K562 (cell line): Measurements from ENCODE around the gene SUCNR1. TPM values are rescaled to one million over a fixed set of nuclear protein-coding genes. Genes with fewer than 3 reads are reported as not detected.

ENCODE experiments used
- CBFA2T2 ChIP-seq: fragments of 450-650 bp; conservative IDR thresholded peaks from 2 replicates; pipeline ENCODE4 v1.6.1; 2017; ENCODE audit warnings: mild to moderate bottlenecking
- CEBPZ ChIP-seq: fragments of 150-350 bp; IDR thresholded peaks from 2 replicates; pipeline ENCODE4 v1.6.1; 2014; ENCODE audit warnings: low read depth, mild to moderate bottlenecking, low read length, borderline replicate concordance
- DNMT1 ChIP-seq: fragments of 450-650 bp; IDR thresholded peaks from 2 replicates; pipeline ENCODE4 v1.6.1; 2016; ENCODE audit warnings: antibody characterized with exemption, mild to moderate bottlenecking
- ELK3 ChIP-seq: fragments of 450-650 bp; formaldehyde crosslinking; IDR thresholded peaks from 2 replicates; pipeline ENCODE4 v1.4.0; 2020; ENCODE audit warnings: mild to moderate bottlenecking
- HDGF ChIP-seq: fragments of 450-650 bp; IDR thresholded peaks from 2 replicates; pipeline ENCODE4 v1.6.1; 2016
- ILK ChIP-seq: fragments of 450-650 bp; IDR thresholded peaks from 2 replicates; pipeline ENCODE4 v1.6.1; 2016; ENCODE audit warnings: missing genetic modification characterization, low read depth, mild to moderate bottlenecking, missing compliant biosample characterization, moderate library complexity, borderline replicate concordance
- NCOA6 ChIP-seq: fragments of 450-650 bp; IDR thresholded peaks from 2 replicates; pipeline ENCODE4 v1.6.1; 2017; ENCODE audit warnings: mild to moderate bottlenecking
- POU5F1 ChIP-seq: fragments of 150-350 bp; IDR thresholded peaks from 2 replicates; pipeline ENCODE4 v1.6.1; 2014; ENCODE audit warnings: borderline replicate concordance, low read length, low read depth, mild to moderate bottlenecking; ENCODE audit not compliant: partially characterized antibody
- TAF9B ChIP-seq: fragments of 450-650 bp; IDR thresholded peaks from 2 replicates; pipeline ENCODE4 v1.6.1; 2018; ENCODE audit warnings: mild to moderate bottlenecking; ENCODE audit not compliant: partially characterized antibody
- TRIM25 ChIP-seq: fragments of 450-650 bp; IDR thresholded peaks from 2 replicates; pipeline ENCODE4 v1.7.0; 2016; ENCODE audit warnings: borderline replicate concordance
- WHSC1 ChIP-seq: IDR thresholded peaks from one replicate; pipeline ENCODE4 v1.6.1; 2012; ENCODE audit warnings: low read length, control low read depth, inconsistent platforms
- ZBTB11 ChIP-seq, 3 experiments: fragments of 200-800 bp in 1 of 3; fragments of 250-450 bp in 1 of 3; fragments of 450-650 bp in 1 of 3; sonication (Bioruptor Pico) in 1 of 3; sonication (Bioruptor generic) in 1 of 3; formaldehyde crosslinking in 1 of 3; IDR thresholded peaks; 2 replicates each; pipeline versions ENCODE4 v1.6.1 to v1.8.0; 2016 to 2022; ENCODE audit warnings: mild to moderate bottlenecking in 2 of 3, missing genetic modification characterization in 2 of 3, missing compliant biosample characterization in 1 of 3, moderate library complexity in 1 of 3
- ZNF134 ChIP-seq: fragments of 250-450 bp; sonication (Bioruptor Pico); conservative IDR thresholded peaks from 2 replicates; pipeline ENCODE4 v1.4.0; 2020
- ZNF282 ChIP-seq: sonication (generic); formaldehyde crosslinking; IDR thresholded peaks from 2 replicates; pipeline ENCODE4 v1.8.1; 2023; ENCODE audit warnings: missing genetic modification reagents
- ZNF354B ChIP-seq: fragments of 250-450 bp; sonication (Bioruptor Pico); IDR thresholded peaks from 2 replicates; pipeline ENCODE4 v1.4.0; 2020
- ZNF584 ChIP-seq: fragments of 200-800 bp; sonication (Bioruptor generic); IDR thresholded peaks from 2 replicates; pipeline ENCODE4 v1.6.1; 2016; ENCODE audit warnings: low read depth, mild to moderate bottlenecking, missing genetic modification characterization, missing compliant biosample characterization
- ZNF778 ChIP-seq: fragments of 450-650 bp; formaldehyde crosslinking; IDR thresholded peaks from 2 replicates; pipeline ENCODE4 v1.4.0; 2020; ENCODE audit warnings: mild to moderate bottlenecking, moderate library complexity
- ZNF785 ChIP-seq: fragments of 250-450 bp; sonication (Bioruptor Pico); IDR thresholded peaks from 2 replicates; pipeline ENCODE4 v1.4.0; 2020; ENCODE audit warnings: mild to moderate bottlenecking
- polyA plus RNA-seq, 8 experiments: library from polyadenylated mRNA; depleted of rRNA in 4 of 8; stranded (reverse) in 5 of 8; unstranded in 3 of 8; fragments of >200 nt; fragmentation: Nextera tagmentation in 2 of 8; fragmentation: Illumina TruSeq in 1 of 8; extraction: Ambion mirVana in 2 of 8; extraction: Trizol in 1 of 8; gene quantifications; 2 replicates each; pipeline versions ENCODE4 v1.2.1 to v1.2.3, GENCODE V29; 2011 to 2014; ENCODE audit warnings: inconsistent platforms in 1 of 8, missing spikeins in 1 of 8
- total RNA-seq, 7 experiments: library from RNA; depleted of rRNA in 6 of 7; stranded (reverse); fragments of >200 nt in 6 of 7; fragmentation: Illumina TruSeq in 2 of 7; extraction: Trizol in 2 of 7; gene quantifications; 2 replicates each; pipeline versions ENCODE4 v1.2.1 to v1.2.3, GENCODE V29; 2011 to 2021; ENCODE audit warnings: low replicate concordance in 1 of 7

The SUCNR1 gene
- total and polyA plus RNA-seq, 9 of the 15 experiments (the other 6 are each of a cell fraction or from before 2014, with no cell fraction given), result 0.04 to 0.54 (median 0.13) TPM

GRCh38 chr3:151871639-151872468, 1.6 kb upstream of the SUCNR1 start (continued):
- no peak for TF ChIP-seq ILK (tag)
- TF ChIP-seq ZNF778, result no peak
- TF ChIP-seq ZBTB11 (CRISPR knock-in tag; IDR thresholded peaks at IDR 0.05), result peak in 1 of 3 experiments; percentile 77; a peak in 2 of 6 replicates
- no peak for TF ChIP-seq WHSC1
- TF ChIP-seq DNMT1, result no peak
- no peak for TF ChIP-seq POU5F1
- no peak for TF ChIP-seq TAF9B
- TF ChIP-seq HDGF, result no peak
- TF ChIP-seq ZNF785 (CRISPR knock-in tag), result no peak
- no peak for TF ChIP-seq ZNF282 (CRISPR knock-in tag)
- no peak for TF ChIP-seq CEBPZ
- TF ChIP-seq TRIM25, result no peak
- TF ChIP-seq CBFA2T2, result no peak
- no peak for TF ChIP-seq NCOA6
- TF ChIP-seq ELK3 (CRISPR knock-in tag), result no peak
- TF ChIP-seq ZNF584 (CRISPR knock-in tag), result peak; percentile 79; the same call in 1 of the 2 replicates
- no peak for TF ChIP-seq ZNF134 (CRISPR knock-in tag)
- TF ChIP-seq ZNF354B, result no peak
